ENCODE results near the gene ZBTB17.

ZBTB17 gene

GRCh38 chr1:15952317-15953258 is 23.3 kb downstream of the ZBTB17 start:
- peak; percentile 4 for TF ChIP-seq CTCF (IDR thresholded peaks at IDR 0.05; ENCODE audit: low read depth, low read length, missing control alignments)
- in situ Hi-C loops (cut with HindIII; ENCODE audit: low sequenced_read_pairs) = no loop called here
- no peak overlapping the region for H3K4me3 ChIP-seq (ENCODE audit: low read depth, low read length)
- DNase-seq (ENCODE audit: low read depth) = no peak

- DNase-seq (ENCODE audit: low read depth) = no peak
- H3K4me3 ChIP-seq (ENCODE audit: low read depth, low read length) = no peak overlapping the region
- no peak for TF ChIP-seq CTCF (IDR thresholded peaks at IDR 0.05; ENCODE audit: low read depth, low read length, missing control alignments)
- in situ Hi-C loops (cut with HindIII; ENCODE audit: low sequenced_read_pairs) = no loop called here
Observed at GRCh38 chr1:15951341-15952153, 24.4 kb downstream of the ZBTB17 start.

- TF ChIP-seq CTCF (IDR thresholded peaks at IDR 0.05; ENCODE audit: low read depth, low read length, missing control alignments) = no peak
- no peak for DNase-seq (ENCODE audit: low read depth)
- in situ Hi-C loops (cut with HindIII; ENCODE audit: low sequenced_read_pairs) = no loop called here
- H3K4me3 ChIP-seq (ENCODE audit: low read depth, low read length) = no peak overlapping the region
Observed at GRCh38 chr1:15950763-15951295, 25.1 kb downstream of the ZBTB17 start.

- no peak for DNase-seq (ENCODE audit: low read depth)
- in situ Hi-C loops (cut with HindIII; ENCODE audit: low sequenced_read_pairs) = no loop called here
- H3K4me3 ChIP-seq (ENCODE audit: low read depth, low read length) = no peak overlapping the region
- no peak for TF ChIP-seq CTCF (IDR thresholded peaks at IDR 0.05; ENCODE audit: low read depth, low read length, missing control alignments)
Observed at GRCh38 chr1:15950302-15950701, 25.6 kb downstream of the ZBTB17 start.

GRCh38 chr1:15949453-15950245 is 26.3 kb downstream of the ZBTB17 start:
- peak overlapping the region; percentile 2 for H3K4me3 ChIP-seq (ENCODE audit: low read depth, low read length)
- peak; percentile 71 for DNase-seq (ENCODE audit: low read depth)
- no peak for TF ChIP-seq CTCF (IDR thresholded peaks at IDR 0.05; ENCODE audit: low read depth, low read length, missing control alignments)
- in situ Hi-C loops (cut with HindIII; ENCODE audit: low sequenced_read_pairs) = no loop called here

All from astrocyte of the cerebellum (primary cell).